Measurements from ENCODE around the gene GPR137B. TPM values are rescaled to one million over a fixed set of nuclear protein-coding genes. Genes with fewer than 3 reads are reported as not detected.
A peak's percentile ranks its signal among the peaks of the same experiment; 100 is the strongest.

GPR137B gene
- total and polyA plus RNA-seq, 2 of the 13 experiments (the other 11 are each of a cell fraction or from before 2014, with no cell fraction given), result 0.31 to 0.41 TPM

DNA sequence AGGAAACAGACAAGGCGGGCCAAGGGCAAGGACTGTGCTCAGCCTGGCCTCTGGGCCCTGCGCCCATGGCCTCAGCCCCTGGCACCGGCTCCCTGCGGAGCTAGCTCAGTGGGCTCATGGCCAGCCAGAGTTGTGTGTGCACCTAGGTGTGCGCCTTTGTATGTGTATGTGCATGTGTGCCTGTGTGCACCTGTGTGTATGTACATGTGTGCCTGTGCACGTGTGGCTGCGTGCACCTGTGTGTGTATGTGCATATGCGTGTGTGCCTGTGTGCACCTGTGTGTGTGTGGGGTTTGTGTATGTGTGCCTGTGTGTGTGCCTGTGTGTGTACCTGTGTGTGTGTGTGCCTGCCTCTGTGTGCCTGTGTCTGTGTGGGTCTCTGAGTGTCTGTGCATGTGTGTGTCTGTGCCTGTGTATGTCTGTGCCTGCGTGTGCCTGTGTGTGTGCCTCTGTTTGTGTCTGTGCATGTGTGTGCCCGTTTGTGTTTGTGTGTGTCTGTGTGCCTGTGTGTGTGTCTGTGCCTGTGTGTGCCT, 7.4 kb downstream of the GPR137B start:
- no peak for DNase-seq (ENCODE audit: low spot score)
- no peaks in the 10 kb centered on the region for H3K4me1 ChIP-seq (ENCODE audit: insufficient read depth, low read length)
- CTCF ChIA-PET (ENCODE audit: low intra/inter-chr PET ratio, low total read pairs), result no interaction called here
- H3K79me2 ChIP-seq (ENCODE audit: insufficient read depth, low read length), result no peaks in the 10 kb centered on the region
- 60% methylated on average over 5 of the region's 10 CpGs for WGBS (ENCODE audit: low lambda C conversion rate)
- peaks cover 0 to 17% of the 10 kb centered on the region in 2 experiments; a peak in 3 of 5 replicates for H3K27me3 ChIP-seq (ENCODE audit: control insufficient read depth in 1 of 2, insufficient read depth in 2 of 2, low read length in 2 of 2)
- POLR2A ChIA-PET, result no interaction called here
- H3K9ac ChIP-seq (ENCODE audit: insufficient read depth, low read depth, low read length), result no peak overlapping the region
- H3K36me3 ChIP-seq (replicated peaks in 1 of 2; ENCODE audit: control insufficient read depth in 1 of 2, insufficient read depth in 2 of 2, low read length in 2 of 2), result no peaks in the 10 kb centered on the region
- FAIRE-seq, result no peak
- H3K4me2 ChIP-seq (ENCODE audit: low read depth, low read length), result no peak overlapping the region
- H2AFZ ChIP-seq (ENCODE audit: low read length), result no peak overlapping the region
- no peaks in the 10 kb centered on the region for H3K9me3 ChIP-seq (ENCODE audit: low read length)
- in situ Hi-C loops (cut with HindIII; ENCODE audit: extremely low pct_ligation_motif_present, low pct_unique_long_range_greater_than_20kb), result no loop called here
- no peak for ATAC-seq
- no TSS peak for BruUV-seq (replicated peaks)
- H3K27ac ChIP-seq (ENCODE audit: extremely low read length, insufficient read depth, low read length), result no peak overlapping the region
- no peak overlapping the region for H3K4me3 ChIP-seq (replicated peaks in 1 of 3; ENCODE audit: insufficient read depth in 1 of 3, low read depth in 2 of 3, low read length in 3 of 3)
- no peaks in the 10 kb centered on the region for H4K20me1 ChIP-seq (ENCODE audit: insufficient read depth, low read length)
- intact Hi-C loops (cut with micrococcal nuclease; ENCODE audit: unreplicated experiment), result no loop called here
- TF ChIP-seq IKZF1 (IDR thresholded peaks at IDR 0.05) (0 out of 2 replicates have a peak, but pooled peaks have one; percentile 20), FOXA1 (IDR thresholded peaks at IDR 0.05) (peak; percentile 49), FOXA1 (CRISPR knock-in tag; IDR thresholded peaks at IDR 0.05) (no peak), ZNF282 (IDR thresholded peaks at IDR 0.05; ENCODE audit: partially characterized antibody) (peak; percentile 82), ZNF224 (CRISPR knock-in tag; IDR thresholded peaks at IDR 0.05) (no peak), SOX5 (CRISPR knock-in tag; IDR thresholded peaks at IDR 0.05; ENCODE audit: borderline replicate concordance) (no peak), SOX6 (IDR thresholded peaks at IDR 0.05) (0 out of 2 replicates have a peak, but pooled peaks have one; percentile 27), SOX6 (CRISPR knock-in tag; IDR thresholded peaks at IDR 0.05) (no peak), MTF2 (CRISPR knock-in tag; IDR thresholded peaks at IDR 0.05; ENCODE audit: borderline replicate concordance) (no peak), ZSCAN30 (CRISPR knock-in tag; IDR thresholded peaks at IDR 0.05) (no peak), EP300 (IDR thresholded peaks at IDR 0.05; ENCODE audit: low read depth in 2 of 2, low read length in 2 of 2) (no peak), EP300 (CRISPR knock-in tag; IDR thresholded peaks at IDR 0.05; ENCODE audit: borderline replicate concordance) (no peak), MLLT10 (CRISPR knock-in tag; IDR thresholded peaks at IDR 0.05) (no peak), TEAD3 (CRISPR knock-in tag; optimal IDR thresholded peaks at IDR 0.05; ENCODE audit: borderline replicate concordance) (no peak)
- TF ChIP-seq, protein P1, sequence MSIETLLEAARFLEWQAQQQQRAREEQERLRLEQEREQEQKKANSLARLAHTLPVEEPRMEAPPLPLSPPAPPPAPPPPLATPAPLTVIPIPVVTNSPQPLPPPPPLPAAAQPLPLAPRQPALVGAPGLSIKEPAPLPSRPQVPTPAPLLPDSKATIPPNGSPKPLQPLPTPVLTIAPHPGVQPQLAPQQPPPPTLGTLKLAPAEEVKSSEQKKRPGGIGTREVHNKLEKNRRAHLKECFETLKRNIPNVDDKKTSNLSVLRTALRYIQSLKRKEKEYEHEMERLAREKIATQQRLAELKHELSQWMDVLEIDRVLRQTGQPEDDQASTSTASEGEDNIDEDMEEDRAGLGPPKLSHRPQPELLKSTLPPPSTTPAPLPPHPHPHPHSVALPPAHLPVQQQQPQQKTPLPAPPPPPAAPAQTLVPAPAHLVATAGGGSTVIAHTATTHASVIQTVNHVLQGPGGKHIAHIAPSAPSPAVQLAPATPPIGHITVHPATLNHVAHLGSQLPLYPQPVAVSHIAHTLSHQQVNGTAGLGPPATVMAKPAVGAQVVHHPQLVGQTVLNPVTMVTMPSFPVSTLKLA (IDR thresholded peaks at IDR 0.05), result peak; percentile 62
- TF ChIP-seq, protein P2, sequence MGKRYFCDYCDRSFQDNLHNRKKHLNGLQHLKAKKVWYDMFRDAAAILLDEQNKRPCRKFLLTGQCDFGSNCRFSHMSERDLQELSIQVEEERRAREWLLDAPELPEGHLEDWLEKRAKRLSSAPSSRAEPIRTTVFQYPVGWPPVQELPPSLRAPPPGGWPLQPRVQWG (CRISPR knock-in tag; IDR thresholded peaks at IDR 0.05; ENCODE audit: borderline replicate concordance, low read depth), result no peak
- TF ChIP-seq, protein P3, sequence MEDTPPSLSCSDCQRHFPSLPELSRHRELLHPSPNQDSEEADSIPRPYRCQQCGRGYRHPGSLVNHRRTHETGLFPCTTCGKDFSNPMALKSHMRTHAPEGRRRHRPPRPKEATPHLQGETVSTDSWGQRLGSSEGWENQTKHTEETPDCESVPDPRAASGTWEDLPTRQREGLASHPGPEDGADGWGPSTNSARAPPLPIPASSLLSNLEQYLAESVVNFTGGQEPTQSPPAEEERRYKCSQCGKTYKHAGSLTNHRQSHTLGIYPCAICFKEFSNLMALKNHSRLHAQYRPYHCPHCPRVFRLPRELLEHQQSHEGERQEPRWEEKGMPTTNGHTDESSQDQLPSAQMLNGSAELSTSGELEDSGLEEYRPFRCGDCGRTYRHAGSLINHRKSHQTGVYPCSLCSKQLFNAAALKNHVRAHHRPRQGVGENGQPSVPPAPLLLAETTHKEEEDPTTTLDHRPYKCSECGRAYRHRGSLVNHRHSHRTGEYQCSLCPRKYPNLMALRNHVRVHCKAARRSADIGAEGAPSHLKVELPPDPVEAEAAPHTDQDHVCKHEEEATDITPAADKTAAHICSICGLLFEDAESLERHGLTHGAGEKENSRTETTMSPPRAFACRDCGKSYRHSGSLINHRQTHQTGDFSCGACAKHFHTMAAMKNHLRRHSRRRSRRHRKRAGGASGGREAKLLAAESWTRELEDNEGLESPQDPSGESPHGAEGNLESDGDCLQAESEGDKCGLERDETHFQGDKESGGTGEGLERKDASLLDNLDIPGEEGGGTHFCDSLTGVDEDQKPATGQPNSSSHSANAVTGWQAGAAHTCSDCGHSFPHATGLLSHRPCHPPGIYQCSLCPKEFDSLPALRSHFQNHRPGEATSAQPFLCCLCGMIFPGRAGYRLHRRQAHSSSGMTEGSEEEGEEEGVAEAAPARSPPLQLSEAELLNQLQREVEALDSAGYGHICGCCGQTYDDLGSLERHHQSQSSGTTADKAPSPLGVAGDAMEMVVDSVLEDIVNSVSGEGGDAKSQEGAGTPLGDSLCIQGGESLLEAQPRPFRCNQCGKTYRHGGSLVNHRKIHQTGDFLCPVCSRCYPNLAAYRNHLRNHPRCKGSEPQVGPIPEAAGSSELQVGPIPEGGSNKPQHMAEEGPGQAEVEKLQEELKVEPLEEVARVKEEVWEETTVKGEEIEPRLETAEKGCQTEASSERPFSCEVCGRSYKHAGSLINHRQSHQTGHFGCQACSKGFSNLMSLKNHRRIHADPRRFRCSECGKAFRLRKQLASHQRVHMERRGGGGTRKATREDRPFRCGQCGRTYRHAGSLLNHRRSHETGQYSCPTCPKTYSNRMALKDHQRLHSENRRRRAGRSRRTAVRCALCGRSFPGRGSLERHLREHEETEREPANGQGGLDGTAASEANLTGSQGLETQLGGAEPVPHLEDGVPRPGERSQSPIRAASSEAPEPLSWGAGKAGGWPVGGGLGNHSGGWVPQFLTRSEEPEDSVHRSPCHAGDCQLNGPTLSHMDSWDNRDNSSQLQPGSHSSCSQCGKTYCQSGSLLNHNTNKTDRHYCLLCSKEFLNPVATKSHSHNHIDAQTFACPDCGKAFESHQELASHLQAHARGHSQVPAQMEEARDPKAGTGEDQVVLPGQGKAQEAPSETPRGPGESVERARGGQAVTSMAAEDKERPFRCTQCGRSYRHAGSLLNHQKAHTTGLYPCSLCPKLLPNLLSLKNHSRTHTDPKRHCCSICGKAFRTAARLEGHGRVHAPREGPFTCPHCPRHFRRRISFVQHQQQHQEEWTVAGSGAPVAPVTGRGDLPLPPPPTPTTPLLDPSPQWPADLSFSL (CRISPR knock-in tag; IDR thresholded peaks at IDR 0.05), result 0 out of 2 replicates have a peak, but pooled peaks have one; percentile 51

Data from HepG2 (cell line).